GM19099 (cell line): Measurements from ENCODE around the gene CRYBB2.

ENCODE experiments used
- POLR2A ChIP-seq: IDR thresholded peaks from 3 replicates; pipeline ENCODE4 v1.6.1; 2011; ENCODE audit warnings: low read depth; ENCODE audit not compliant: insufficient read length; ENCODE audit errors: extremely low read depth

The CRYBB2 gene

GRCh38 chr22:25196326-25196725, 23.1 kb upstream of the CRYBB2 start:
- no peak for TF ChIP-seq POLR2A

DNA sequence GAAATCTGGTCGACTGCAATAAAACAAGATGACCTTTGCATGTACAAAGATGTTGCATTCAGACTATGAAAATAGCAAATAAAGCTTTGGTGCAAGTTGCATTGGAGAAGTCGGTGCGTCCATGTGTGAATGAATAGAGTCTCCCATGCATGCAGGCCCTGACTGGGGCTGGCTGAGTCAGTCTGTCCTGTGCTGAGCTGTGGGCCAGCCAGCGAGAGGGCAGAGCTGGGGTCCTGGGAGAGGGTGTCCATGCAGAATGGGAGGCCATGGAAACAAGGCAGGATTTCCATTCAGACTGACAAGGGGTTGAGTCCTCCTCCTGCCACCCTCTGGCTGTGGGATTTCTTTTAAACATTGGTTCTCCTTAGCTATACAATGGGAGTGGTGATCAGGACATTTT, 22.1 kb upstream of the CRYBB2 start:
- no peak for TF ChIP-seq POLR2A

DNA sequence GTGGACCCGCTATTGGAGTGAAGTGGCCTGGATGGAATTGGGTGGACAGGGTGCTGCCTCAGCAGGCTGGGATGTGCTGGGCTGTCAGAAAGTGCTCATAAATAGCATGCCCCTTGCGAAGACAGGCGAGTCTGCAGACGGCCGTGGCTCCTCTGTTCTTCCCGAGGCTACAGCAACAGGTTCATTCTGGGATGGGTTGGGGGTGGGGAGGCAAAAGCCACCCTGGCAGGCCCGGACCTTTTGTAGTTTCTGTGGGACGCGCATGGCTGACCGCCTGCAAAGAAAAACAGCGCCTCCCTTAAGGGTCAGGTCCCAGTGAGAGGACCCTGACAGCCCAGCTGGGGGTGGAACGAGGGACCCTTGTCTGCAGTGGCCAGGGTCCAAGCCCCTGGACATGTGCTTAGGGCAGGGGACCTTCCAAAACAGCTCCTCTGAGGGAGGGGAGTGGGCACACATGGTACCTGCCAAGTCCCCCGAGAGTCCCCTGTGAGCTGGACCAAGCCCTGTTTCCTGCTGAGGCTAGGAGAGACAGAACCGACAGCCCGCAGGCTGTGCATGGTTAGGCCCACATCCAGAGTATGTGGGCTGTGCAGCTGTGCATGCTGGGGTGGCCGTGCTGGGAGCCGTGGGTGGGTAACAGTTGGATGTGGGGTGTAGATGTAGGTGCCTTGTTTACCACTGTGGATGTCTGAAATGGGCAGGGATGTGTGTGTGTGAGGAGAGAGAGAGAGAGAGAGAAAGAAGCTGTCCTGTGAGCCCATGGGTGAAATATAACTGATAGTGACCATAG, 19.5 kb upstream of the CRYBB2 start, which contains the start of gene CRYBB3:
Gene CRYBB3, plus strand, starts transcription at position 128 of the 790 bp plus-strand sequence. CDS start 1,539 bp downstream, outside the sequence.
- no peak for TF ChIP-seq POLR2A

DNA sequence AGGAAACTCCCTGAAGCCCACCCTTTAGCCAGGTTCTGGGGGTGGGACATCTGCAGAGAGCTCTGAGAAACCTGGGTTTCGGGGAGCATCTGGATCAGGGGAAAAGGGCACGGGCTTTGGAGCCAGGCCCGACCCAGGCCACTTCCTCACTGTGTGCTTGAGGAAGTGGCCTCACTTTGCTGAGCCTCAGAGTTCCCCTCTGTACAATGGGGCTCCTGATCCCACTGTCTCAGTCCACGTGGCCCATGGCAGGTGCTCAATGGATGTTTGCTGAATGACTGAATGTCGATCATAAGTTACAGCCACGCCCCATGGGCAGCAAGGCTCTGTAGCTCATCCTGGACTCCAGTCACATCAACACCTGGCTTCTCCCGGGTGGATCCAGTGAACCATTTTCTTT, 18.5 kb upstream of the CRYBB2 start:
- TF ChIP-seq POLR2A, result no peak

DNA sequence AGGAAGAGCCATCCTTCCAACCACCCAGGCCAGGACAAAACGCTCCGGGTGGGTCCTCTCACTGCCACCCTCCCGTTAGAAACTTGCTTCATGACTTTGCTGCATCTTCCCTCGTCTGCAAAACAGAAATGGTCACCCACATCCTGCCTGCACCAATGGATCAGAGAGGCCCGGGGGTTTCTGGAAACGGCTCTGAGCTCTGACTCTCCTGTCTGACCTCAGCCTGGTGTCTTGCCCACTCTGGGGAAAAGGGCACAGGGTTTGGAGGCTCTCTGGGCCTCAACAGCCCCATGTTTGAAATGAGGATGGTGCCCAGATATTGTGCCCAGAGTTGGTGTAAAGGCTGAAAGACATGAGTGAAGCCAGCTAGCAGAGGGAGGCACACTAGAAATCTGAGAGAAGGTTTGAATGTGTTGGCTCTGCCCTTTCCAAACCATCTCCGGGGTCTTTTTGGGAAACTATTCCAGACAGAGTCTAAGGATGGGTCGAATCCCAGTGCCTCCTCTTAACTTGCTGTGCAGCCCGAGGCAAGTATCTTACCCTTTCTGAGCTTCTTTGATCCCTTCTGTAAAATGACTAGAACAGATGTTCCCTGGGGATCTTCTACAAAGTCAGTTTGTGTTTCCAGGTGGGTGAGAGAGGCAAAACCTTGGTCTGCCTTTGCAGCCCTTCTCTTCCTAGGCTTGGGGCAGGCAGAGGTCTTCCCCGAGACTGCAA, 17.7 kb upstream of the CRYBB2 start:
- no peak for TF ChIP-seq POLR2A

- no peak for TF ChIP-seq POLR2A
Observed at GRCh38 chr22:25202290-25202921, 17.0 kb upstream of the CRYBB2 start.

- no peak for TF ChIP-seq POLR2A
Observed at GRCh38 chr22:25203082-25203481, 16.4 kb upstream of the CRYBB2 start.

GRCh38 chr22:25205847-25206246, 13.6 kb upstream of the CRYBB2 start:
- TF ChIP-seq POLR2A, result no peak

GRCh38 chr22:25206998-25207397, 12.4 kb upstream of the CRYBB2 start:
- no peak for TF ChIP-seq POLR2A

- TF ChIP-seq POLR2A, result no peak
Observed at GRCh38 chr22:25207553-25208157, 11.8 kb upstream of the CRYBB2 start.

- no peak for TF ChIP-seq POLR2A
Observed at GRCh38 chr22:25208328-25208727, 11.1 kb upstream of the CRYBB2 start.

DNA sequence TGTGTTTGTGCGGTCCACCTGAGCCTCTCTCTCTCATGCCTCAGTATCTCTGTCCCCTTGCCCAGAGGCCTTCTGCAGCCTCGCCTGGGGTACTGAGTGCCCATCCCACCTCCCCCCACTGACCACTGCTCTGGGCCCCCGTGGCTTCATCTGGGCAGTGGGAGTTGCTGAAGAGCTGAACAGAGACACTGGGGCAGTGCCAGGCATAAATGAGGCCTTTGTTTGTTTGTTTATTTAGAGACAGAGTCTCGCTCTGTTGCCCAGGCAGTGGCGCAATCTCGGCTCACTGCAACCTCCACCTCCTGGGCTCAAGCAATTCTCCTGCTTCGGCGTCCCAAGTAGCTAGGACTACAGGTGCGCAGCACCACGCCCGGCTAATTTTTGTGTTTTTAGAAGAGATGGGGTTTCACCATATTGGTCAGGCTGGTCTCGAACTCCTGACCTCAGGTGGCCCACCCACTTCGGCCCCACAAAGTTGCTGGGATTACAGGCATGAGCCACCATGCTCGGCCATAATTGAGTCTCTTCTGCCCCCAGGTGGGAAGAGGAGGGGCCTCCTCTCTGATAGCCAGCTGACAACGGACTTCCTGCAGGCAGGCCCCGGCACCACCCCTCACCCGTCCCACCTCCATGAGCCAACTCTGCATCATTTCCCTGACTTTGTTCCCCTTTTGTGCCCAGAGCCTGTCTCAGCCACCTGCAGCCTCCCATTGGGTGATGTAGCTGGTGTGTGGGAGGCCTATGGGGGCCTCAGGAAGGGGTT, 10.5 kb upstream of the CRYBB2 start:
- no peak for TF ChIP-seq POLR2A

- TF ChIP-seq POLR2A, result no peak
Observed at GRCh38 chr22:25210793-25211192, 8.6 kb upstream of the CRYBB2 start.

DNA sequence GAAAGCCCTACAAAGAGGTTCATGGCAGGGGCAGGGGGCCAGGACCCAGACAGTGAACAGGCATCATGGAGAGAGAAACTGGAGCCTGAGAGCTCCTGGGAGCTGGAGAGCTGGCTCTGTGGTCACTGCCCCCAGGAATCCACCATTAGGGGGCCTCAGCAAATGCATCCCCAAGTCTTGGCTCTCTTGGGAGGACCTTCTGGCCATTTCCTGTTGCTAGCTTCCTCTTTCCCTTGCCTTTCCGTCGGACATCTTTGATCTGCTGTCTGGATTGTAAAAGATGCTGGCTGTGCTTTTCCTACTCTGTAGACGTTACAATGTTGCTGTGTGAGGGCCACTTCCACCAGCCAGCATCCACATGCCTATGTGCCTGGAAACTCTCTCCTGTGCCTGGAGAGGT, 7.1 kb upstream of the CRYBB2 start:
- no peak for TF ChIP-seq POLR2A

- no peak for TF ChIP-seq POLR2A
Observed at GRCh38 chr22:25213221-25213620, 6.2 kb upstream of the CRYBB2 start.
